Activated naive CD8-positive, alpha-beta T cell treated with anti-CD3 and anti-CD28 coated beads, Interleukin-2, amount 50 U/mL, for 24 hours (primary cell): Measurements from ENCODE around the gene ZNF544.
"Not testable (repeated sequence)": the region's sequence is repeated elsewhere in the genome, so short reads cannot be mapped to it uniquely, and the experiment has no call there.

Source experiments
- ATAC-seq: fragments of 150-1000 bp; cut with Tn5 transposase; one replicate; pipeline ENCODE4 v1.10.0; 2021
- DNase-seq: peaks from one replicate; pipeline ENCODE4 v3.0.0; 2021
- H3K27ac Mint-ChIP-seq: one replicate; pipeline ENCODE4 v1.8.0; 2021; ENCODE audit warnings: mild to moderate bottlenecking, mixed read lengths
- H3K27me3 Mint-ChIP-seq: one replicate; pipeline ENCODE4 v1.8.0; 2021; ENCODE audit warnings: mixed read lengths
- H3K36me3 Mint-ChIP-seq: one replicate; pipeline ENCODE4 v1.8.0; 2021; ENCODE audit warnings: low read depth, mixed read lengths
- H3K4me1 Mint-ChIP-seq: one replicate; pipeline ENCODE4 v1.8.0; 2021; ENCODE audit warnings: mixed read lengths
- H3K4me3 Mint-ChIP-seq: one replicate; pipeline ENCODE4 v1.8.0; 2021; ENCODE audit warnings: mild to moderate bottlenecking, moderate library complexity, mixed read lengths
- H3K9me3 Mint-ChIP-seq: one replicate; pipeline ENCODE4 v1.8.0; 2021; ENCODE audit warnings: mixed read lengths

Gene ZNF544

GRCh38 chr19:58305932-58306323 is 77.2 kb downstream of the ZNF544 start:
- DNase-seq (no peak), ATAC-seq (no peak)
- Mint-ChIP-seq H3K27ac (peak overlapping the region; percentile 99), H3K4me3 (peak overlapping the region; percentile 99), H3K4me1 (peaks cover 48% of the 10 kb centered on the region), H3K27me3 (no peaks in the 10 kb centered on the region), H3K9me3 (no peaks in the 10 kb centered on the region), H3K36me3 (peaks cover 73% of the 10 kb centered on the region)

GRCh38 chr19:58307736-58308135 is 79.0 kb downstream of the ZNF544 start:
- ATAC-seq (no peak), DNase-seq (no peak)
- Mint-ChIP-seq H3K36me3 (peaks cover 76% of the 10 kb centered on the region), H3K9me3 (no peaks in the 10 kb centered on the region), H3K4me1 (peaks cover 48% of the 10 kb centered on the region), H3K27ac (no peak overlapping the region), H3K4me3 (no peak overlapping the region), H3K27me3 (no peaks in the 10 kb centered on the region)

- Mint-ChIP-seq H3K4me1 (peaks cover 36% of the 10 kb centered on the region), H3K36me3 (peaks cover 91% of the 10 kb centered on the region)
- H3K9me3 Mint-ChIP-seq, H3K4me3 Mint-ChIP-seq, ATAC-seq, H3K27me3 Mint-ChIP-seq, H3K27ac Mint-ChIP-seq: not testable (repeated sequence)
- DNase-seq, result peak; percentile 12
Measured at GRCh38 chr19:58310685-58311084, 82.0 kb downstream of the ZNF544 start.

GRCh38 chr19:58311345-58311865 is 82.7 kb downstream of the ZNF544 start:
- Mint-ChIP-seq H3K9me3 (no peaks in the 10 kb centered on the region), H3K4me3 (no peak overlapping the region), H3K4me1 (peaks cover 30% of the 10 kb centered on the region), H3K36me3 (peaks cover 88% of the 10 kb centered on the region), H3K27me3 (no peaks in the 10 kb centered on the region), H3K27ac (no peak overlapping the region)
- ATAC-seq (no peak), DNase-seq (no peak)
